ENCODE results near the gene NGF.

The NGF gene

GRCh38 chr1:115356356-115356755 is 18.3 kb upstream of the NGF start:
- no peak for TF ChIP-seq SIN3A (IDR thresholded peaks at IDR 0.05; ENCODE audit: borderline replicate concordance, insufficient read depth, low read length)
- TF ChIP-seq POLR2AphosphoS5 (IDR thresholded peaks at IDR 0.05; ENCODE audit: low read depth, low read length): no peak
- no peak for TF ChIP-seq REST (IDR thresholded peaks at IDR 0.05; ENCODE audit: insufficient read depth in 1 of 2, low read depth in 2 of 2, low read length in 2 of 2)
- TF ChIP-seq TAF1 (IDR thresholded peaks at IDR 0.05; ENCODE audit: borderline replicate concordance, insufficient read depth, low read length): no peak
- no peak for TF ChIP-seq FOXP2 (optimal IDR thresholded peaks at IDR 0.05; ENCODE audit: borderline replicate concordance, extremely low read depth, extremely low read length, insufficient read depth)

GRCh38 chr1:115355069-115355468 is 17.0 kb upstream of the NGF start:
- no peak for TF ChIP-seq TAF1 (IDR thresholded peaks at IDR 0.05; ENCODE audit: borderline replicate concordance, insufficient read depth, low read length)
- TF ChIP-seq REST (IDR thresholded peaks at IDR 0.05; ENCODE audit: insufficient read depth in 1 of 2, low read depth in 2 of 2, low read length in 2 of 2): no peak
- TF ChIP-seq POLR2AphosphoS5 (IDR thresholded peaks at IDR 0.05; ENCODE audit: low read depth, low read length): no peak
- TF ChIP-seq SIN3A (IDR thresholded peaks at IDR 0.05; ENCODE audit: borderline replicate concordance, insufficient read depth, low read length): no peak
- no peak for TF ChIP-seq FOXP2 (optimal IDR thresholded peaks at IDR 0.05; ENCODE audit: borderline replicate concordance, extremely low read depth, extremely low read length, insufficient read depth)

- TF ChIP-seq TAF1 (IDR thresholded peaks at IDR 0.05; ENCODE audit: borderline replicate concordance, insufficient read depth, low read length): no peak
- no peak for TF ChIP-seq SIN3A (IDR thresholded peaks at IDR 0.05; ENCODE audit: borderline replicate concordance, insufficient read depth, low read length)
- no peak for TF ChIP-seq REST (IDR thresholded peaks at IDR 0.05; ENCODE audit: insufficient read depth in 1 of 2, low read depth in 2 of 2, low read length in 2 of 2)
- TF ChIP-seq FOXP2 (optimal IDR thresholded peaks at IDR 0.05; ENCODE audit: borderline replicate concordance, extremely low read depth, extremely low read length, insufficient read depth): no peak
- no peak for TF ChIP-seq POLR2AphosphoS5 (IDR thresholded peaks at IDR 0.05; ENCODE audit: low read depth, low read length)
These were observed 13.1 kb upstream of the NGF start for GRCh38 chr1:115351143-115351542.

GRCh38 chr1:115348636-115349035 is 10.6 kb upstream of the NGF start:
- TF ChIP-seq TAF1 (IDR thresholded peaks at IDR 0.05; ENCODE audit: borderline replicate concordance, insufficient read depth, low read length) (no peak), POLR2AphosphoS5 (IDR thresholded peaks at IDR 0.05; ENCODE audit: low read depth, low read length) (no peak), FOXP2 (optimal IDR thresholded peaks at IDR 0.05; ENCODE audit: borderline replicate concordance, extremely low read depth, extremely low read length, insufficient read depth) (no peak), SIN3A (IDR thresholded peaks at IDR 0.05; ENCODE audit: borderline replicate concordance, insufficient read depth, low read length) (no peak), REST (IDR thresholded peaks at IDR 0.05; ENCODE audit: insufficient read depth in 1 of 2, low read depth in 2 of 2, low read length in 2 of 2) (no peak)

- TF ChIP-seq POLR2AphosphoS5 (IDR thresholded peaks at IDR 0.05; ENCODE audit: low read depth, low read length) (no peak), TAF1 (IDR thresholded peaks at IDR 0.05; ENCODE audit: borderline replicate concordance, insufficient read depth, low read length) (no peak), SIN3A (IDR thresholded peaks at IDR 0.05; ENCODE audit: borderline replicate concordance, insufficient read depth, low read length) (no peak), FOXP2 (optimal IDR thresholded peaks at IDR 0.05; ENCODE audit: borderline replicate concordance, extremely low read depth, extremely low read length, insufficient read depth) (no peak), REST (IDR thresholded peaks at IDR 0.05; ENCODE audit: insufficient read depth in 1 of 2, low read depth in 2 of 2, low read length in 2 of 2) (no peak)
These were observed 9.2 kb upstream of the NGF start for GRCh38 chr1:115347282-115347681.

Data from PFSK-1 (cell line).